H1 (cell line): ENCODE results near the gene CD37. TPM values are rescaled to one million over a fixed set of nuclear protein-coding genes. Genes with fewer than 3 reads are reported as not detected.

ENCODE experiments used
- CTCF ChIA-PET: fragments of 300-600 bp; sonication (Branson Sonifier 250); formaldehyde crosslinking; loops from one replicate; lab custom pipeline; 2021; ENCODE audit not compliant: partially characterized antibody; lab: Charles Lee
- POLR2A ChIA-PET: fragments of 300-600 bp; sonication (Branson Sonifier 250); formaldehyde crosslinking; loops from one replicate; lab custom pipeline; 2021; ENCODE audit warnings: inconsistent platforms; ENCODE audit not compliant: partially characterized antibody; lab: Charles Lee
- DNase-seq, 2 experiments: peaks; one replicate each; pipeline versions ENCODE4 v3.0.0 to v3.0.0-alpha.2; 2010 to 2022; ENCODE audit warnings: low spot score in 2 of 2, low read depth in 1 of 2, mixed read lengths in 1 of 2
- FAIRE-seq: peaks from 2 replicates; lab custom pipeline; 2011; peaks lifted over from hg19 to GRCh38; lab: Jason Lieb, UNC
- H2AFZ ChIP-seq: 2 replicates; pipeline ENCODE4 v1.8.1; 2012; ENCODE audit warnings: low read length, inconsistent platforms
- H2AK5ac ChIP-seq: 2 replicates; pipeline ENCODE4 v1.6.1; 2013; ENCODE audit warnings: low read depth, low read length
- H2BK120ac ChIP-seq: replicated peaks from 2 replicates; pipeline ENCODE3; 2013; ENCODE audit warnings: low read depth, low read length, inconsistent platforms
- H2BK12ac ChIP-seq: 2 replicates; pipeline ENCODE4 v1.6.1; 2013; ENCODE audit warnings: low read depth, low read length
- H2BK15ac ChIP-seq: 2 replicates; pipeline ENCODE4 v1.6.1; 2013; ENCODE audit warnings: low read length
- H2BK20ac ChIP-seq: 2 replicates; pipeline ENCODE4 v1.6.1; 2013; ENCODE audit warnings: low read length
- H2BK5ac ChIP-seq: 2 replicates; pipeline ENCODE4 v1.6.1; 2013; ENCODE audit warnings: low read depth, low read length
- H3K14ac ChIP-seq: 2 replicates; pipeline ENCODE4 v1.6.1; 2013; ENCODE audit warnings: inconsistent platforms; ENCODE audit not compliant: insufficient read length
- H3K18ac ChIP-seq: 2 replicates; pipeline ENCODE4 v1.6.1; 2013; ENCODE audit warnings: low read length; ENCODE audit errors: extremely low read depth
- H3K23ac ChIP-seq: 2 replicates; pipeline ENCODE4 v1.6.1; 2013; ENCODE audit warnings: inconsistent platforms; ENCODE audit not compliant: insufficient read length
- H3K23me2 ChIP-seq: 2 replicates; pipeline ENCODE4 v1.6.1; 2013; ENCODE audit warnings: low read depth, low read length
- H3K27ac ChIP-seq: 2 replicates; pipeline ENCODE4 v1.6.1; 2011; ENCODE audit warnings: low read depth, low read length, inconsistent platforms
- H3K27me3 ChIP-seq, 4 experiments: replicated peaks in 1 of 4; 1 replicate in 1 of 4; 2 replicates in 3 of 4; pipeline versions ENCODE4 v1.6.1 to v1.8.1; 2011 to 2013; ENCODE audit warnings: low read length in 3 of 4, mild to moderate bottlenecking in 3 of 4, inconsistent platforms in 2 of 4, mixed read lengths in 2 of 4, moderate library complexity in 1 of 4; ENCODE audit not compliant: control insufficient read depth in 3 of 4, insufficient read depth in 3 of 4; ENCODE audit errors: extremely low read depth in 1 of 4
- H3K36me3 ChIP-seq, 4 experiments: 2 replicates each; pipeline versions ENCODE4 v1.6.1 to v1.8.1; 2011 to 2013; ENCODE audit warnings: mild to moderate bottlenecking in 4 of 4, low read length in 3 of 4, moderate library complexity in 2 of 4, control low read depth in 1 of 4, inconsistent platforms in 1 of 4; ENCODE audit not compliant: insufficient read depth in 4 of 4, control insufficient read depth in 2 of 4
- H3K4ac ChIP-seq: replicated peaks from 2 replicates; pipeline ENCODE3; 2013; ENCODE audit warnings: low read length, low read depth, mixed read lengths, inconsistent platforms; ENCODE audit not compliant: insufficient read length
- H3K4me1 ChIP-seq, 4 experiments: replicated peaks in 1 of 4; 1 replicate in 1 of 4; 2 replicates in 3 of 4; pipeline versions ENCODE4 v1.6.1 to v1.8.1; 2011 to 2013; ENCODE audit warnings: low read length in 3 of 4, inconsistent platforms in 2 of 4, mixed read lengths in 1 of 4; ENCODE audit not compliant: insufficient read depth in 4 of 4, control insufficient read depth in 3 of 4
- H3K4me2 ChIP-seq, 2 experiments: 2 replicates each; pipeline versions ENCODE4 v1.6.1 to v1.8.1; 2011 to 2013; ENCODE audit warnings: low read depth in 2 of 2, low read length in 2 of 2, control low read depth in 1 of 2, inconsistent platforms in 1 of 2, mild to moderate bottlenecking in 1 of 2; ENCODE audit not compliant: insufficient read depth in 1 of 2
- H3K4me3 ChIP-seq, 4 experiments: fragments of 200-600, 300-600 bp in 1 of 4; sonication (generic), shearing (Covaris generic), sonication (Bioruptor Twin) in 1 of 4; 2 replicates each; pipeline versions ENCODE4 v1.5.1 to v1.8.1; 2011 to 2016; ENCODE audit warnings: low read length in 4 of 4, low read depth in 3 of 4, control low read depth in 2 of 4, inconsistent platforms in 2 of 4, mild to moderate bottlenecking in 2 of 4, mixed read lengths in 1 of 4, moderate library complexity in 1 of 4; ENCODE audit not compliant: insufficient read depth in 2 of 4; ENCODE audit errors: extremely low read depth in 1 of 4
- H3K56ac ChIP-seq: replicated peaks from 2 replicates; pipeline ENCODE3; 2013; ENCODE audit warnings: low read depth, mild to moderate bottlenecking, mixed read lengths, low read length, inconsistent platforms; ENCODE audit not compliant: insufficient read length
- H3K79me1 ChIP-seq: 2 replicates; pipeline ENCODE4 v1.6.1; 2013; ENCODE audit warnings: low read depth, low read length, control low read depth
- H3K79me2 ChIP-seq, 2 experiments: 2 replicates each; pipeline versions ENCODE4 v1.6.1 to v1.8.1; 2012 to 2013; ENCODE audit warnings: low read length in 2 of 2, mild to moderate bottlenecking in 2 of 2, inconsistent platforms in 1 of 2; ENCODE audit not compliant: insufficient read depth in 2 of 2, control insufficient read depth in 1 of 2
- H3K9ac ChIP-seq, 4 experiments: replicated peaks in 1 of 4; 1 replicate in 1 of 4; 2 replicates in 3 of 4; pipeline versions ENCODE4 v1.6.1 to v1.8.1; 2011 to 2013; ENCODE audit warnings: low read depth in 3 of 4, low read length in 3 of 4, control low read depth in 2 of 4, mild to moderate bottlenecking in 2 of 4, moderate library complexity in 2 of 4, inconsistent platforms in 1 of 4; ENCODE audit errors: extremely low read depth in 1 of 4
- H3K9me3 ChIP-seq, 2 experiments: 2 replicates each; pipeline versions ENCODE4 v1.6.1 to v1.8.1; 2012 to 2013; ENCODE audit warnings: mild to moderate bottlenecking in 2 of 2, moderate library complexity in 2 of 2, control low read depth in 1 of 2, inconsistent platforms in 1 of 2, low read depth in 1 of 2, low read length in 1 of 2, mixed read lengths in 1 of 2; ENCODE audit not compliant: insufficient read depth in 2 of 2
- H4K20me1 ChIP-seq, 2 experiments: replicated peaks in 1 of 2; 2 replicates each; pipeline versions ENCODE3 to v1.8.1; 2011 to 2013; ENCODE audit warnings: inconsistent platforms in 2 of 2, low read length in 2 of 2, mild to moderate bottlenecking in 1 of 2; ENCODE audit not compliant: insufficient read depth in 2 of 2, control insufficient read depth in 1 of 2
- H4K5ac ChIP-seq: 2 replicates; pipeline ENCODE4 v1.6.1; 2013; ENCODE audit warnings: low read length, low read depth, mixed read lengths, inconsistent platforms; ENCODE audit not compliant: insufficient read length
- H4K8ac ChIP-seq: 2 replicates; pipeline ENCODE4 v1.8.0; 2013; ENCODE audit warnings: mild to moderate bottlenecking, moderate library complexity, low read length, inconsistent platforms; ENCODE audit not compliant: insufficient read depth; ENCODE audit errors: extremely low read depth
- H4K91ac ChIP-seq: replicated peaks from 2 replicates; pipeline ENCODE3; 2013; ENCODE audit warnings: low read length, mixed read lengths, inconsistent platforms; ENCODE audit not compliant: insufficient read length
- ATF2 ChIP-seq: IDR thresholded peaks from 2 replicates; pipeline ENCODE4 v1.6.1; 2012; ENCODE audit warnings: low read length, inconsistent platforms
- ATF3 ChIP-seq: IDR thresholded peaks from 2 replicates; pipeline ENCODE4 v1.6.1; 2011; ENCODE audit warnings: low read depth, mild to moderate bottlenecking, low read length; ENCODE audit not compliant: insufficient read depth
- BACH1 ChIP-seq: IDR thresholded peaks from 2 replicates; pipeline ENCODE4 v1.6.1; 2012; ENCODE audit warnings: low read length, improper control_type of control experiment
- CBX5 ChIP-seq: fragments of 300-800, 300-1000 bp; sonication (generic); IDR thresholded peaks from 2 replicates; pipeline ENCODE4 v1.7.1; 2016; ENCODE audit warnings: antibody characterized with exemption, low read length, low read depth
- MAFK ChIP-seq: IDR thresholded peaks from 2 replicates; pipeline ENCODE4 v1.6.1; 2012; ENCODE audit warnings: low read depth, mild to moderate bottlenecking, improper control_type of control experiment, low read length
- RFX5 ChIP-seq: IDR thresholded peaks from 2 replicates; pipeline ENCODE4 v1.6.1; 2011; ENCODE audit warnings: low read depth, low read length, improper control_type of control experiment, borderline replicate concordance
- SIN3A ChIP-seq, 2 experiments: IDR thresholded peaks in 1 of 2; conservative IDR thresholded peaks in 1 of 2; 2 replicates each; pipeline ENCODE4 v1.6.1; 2011 to 2012; ENCODE audit warnings: low read length in 2 of 2, improper control_type of control experiment in 1 of 2, low read depth in 1 of 2, mild to moderate bottlenecking in 1 of 2
- SP2 ChIP-seq: IDR thresholded peaks from 2 replicates; pipeline ENCODE4 v1.6.1; 2012; ENCODE audit warnings: mild to moderate bottlenecking, low read length, inconsistent platforms
- SP4 ChIP-seq: IDR thresholded peaks from 2 replicates; pipeline ENCODE4 v1.6.1; 2012; ENCODE audit warnings: low read length, inconsistent platforms
- TCF12 ChIP-seq: IDR thresholded peaks from 2 replicates; pipeline ENCODE4 v1.6.1; 2011; ENCODE audit warnings: low read depth, mild to moderate bottlenecking, low read length
- ZNF274 ChIP-seq: IDR thresholded peaks from 2 replicates; pipeline ENCODE4 v1.7.0; 2012; ENCODE audit warnings: low read length, borderline replicate concordance; ENCODE audit errors: extremely low read depth
- WGBS, 2 experiments: shearing (Covaris generic) in 1 of 2; methylation state at CpG; one replicate each; pipeline versions ENCODE4 v1.1.6 to v1.1.7; 2013 to 2015; ENCODE audit warnings: low lambda C conversion rate in 2 of 2, mixed read lengths in 2 of 2, inconsistent platforms in 1 of 2, low coverage in 1 of 2, missing lambda C conversion rate in 1 of 2; ENCODE audit not compliant: insufficient replicate concordance in 2 of 2, insufficient coverage in 1 of 2, insufficient read length in 1 of 2; ENCODE audit errors: extremely low coverage in 1 of 2, missing lambda C conversion rate in 1 of 2; 5-methylcytosine and 5-hydroxymethylcytosine counted together
- polyA plus RNA-seq, 7 experiments: library from polyadenylated mRNA; depleted of rRNA in 3 of 7; stranded (reverse) in 5 of 7; unstranded in 2 of 7; fragments of >200 nt in 5 of 7; fragments of 200-250 nt in 2 of 7; gene quantifications; 1 replicate in 5 of 7; 2 replicates in 1 of 7; 4 replicates in 1 of 7; pipeline versions ENCODE4 v1.2.1 to v1.2.3, GENCODE V29; 2011 to 2013; ENCODE audit warnings: missing spikeins in 2 of 7, mixed read lengths in 2 of 7
- total RNA-seq: library from RNA; stranded (reverse); fragmentation: NEBNext Ultra II Directional; extraction: Animal tissue kit (Norgen Biotek cat#: 25700); gene quantifications from 2 replicates; pipeline ENCODE4 v1.2.1, GENCODE V29; 2021

Gene CD37
- total and polyA plus RNA-seq, 2 of the 8 experiments (the other 6 are each of a cell fraction or from before 2014, with no cell fraction given): not detected

- Histone ChIP-seq H3K36me3 (0 out of 8 replicates have a peak, but pooled peaks cover 0 to 5% (median 0%) of the 10 kb centered on the region in 4 experiments), H2BK20ac (no peak overlapping the region), H3K79me2 (no peaks in the 10 kb centered on the region), H3K27ac (no peak overlapping the region), H3K4ac (no peak overlapping the region), H2BK15ac (no peak overlapping the region), H2BK5ac (no peak overlapping the region), H3K14ac (no peak overlapping the region), H4K91ac (no peak overlapping the region), H3K56ac (no peak overlapping the region), H3K4me3 (no peak overlapping the region), H3K79me1 (no peaks in the 10 kb centered on the region), H3K9me3 (no peaks in the 10 kb centered on the region; a peak in 1 of 4 replicates), H3K4me1 (no peaks in the 10 kb centered on the region; a peak in 1 of 7 replicates), H4K8ac (no peak overlapping the region), H4K20me1 (peaks cover 0 to under 1% of the 10 kb centered on the region in 2 experiments), H2AFZ (no peak overlapping the region), H3K18ac (no peak overlapping the region), H2BK120ac (no peak overlapping the region), H3K4me2 (no peak overlapping the region), H3K23me2 (no peaks in the 10 kb centered on the region), H2BK12ac (no peak overlapping the region), H3K9ac (no peak overlapping the region), H4K5ac (no peak overlapping the region), H3K23ac (no peak overlapping the region), H3K27me3 (no peaks in the 10 kb centered on the region; a peak in 1 of 7 replicates), H2AK5ac (no peak overlapping the region)
- ChIA-PET POLR2A (interaction anchor here (0.7 kb wide), 1 partner anchor 328 kb away, joined by 3 read pairs; no protein-coding TSS in a partner anchor), CTCF (interaction anchor here (0.6 to 2.3 kb wide), 8 partner anchors 9 to 215 kb away, joined by 3 to 15 read pairs (median 6); partner anchors contain the start of gene LIN7B)
- 88% methylated on average over 2 of the region's 2 CpGs; no CpG with 5 or more reads in 1 of the 2 experiments for WGBS, 2 experiments
- FAIRE-seq (no peak), DNase-seq (no peak)
- TF ChIP-seq SP4 (no peak), BACH1 (no peak), SP2 (no peak), SIN3A (conservative IDR thresholded peaks at IDR 0.05 in 1 of 2, IDR thresholded peaks at IDR 0.05 in 1 of 2; ENCODE audit: low read depth in 1 of 2, low read length in 2 of 2) (no peak), ZNF274 (no peak), RFX5 (no peak), ATF3 (no peak), TCF12 (no peak), CBX5 (no peak), ATF2 (no peak), MAFK (no peak)
Measured at GRCh38 chr19:49328741-49329140, 6.5 kb upstream of the CD37 start.
